Measurements from ENCODE around the gene TBCEL. TPM values are rescaled to one million over a fixed set of nuclear protein-coding genes. Genes with fewer than 3 reads are reported as not detected.

TBCEL gene
- total RNA-seq, 1 experiment from 2014 or later: 23.2 TPM

GRCh38 chr11:121105481-121106195 lies 81.7 kb downstream of the TBCEL start:
- no peaks in the 10 kb centered on the region for H3K36me3 ChIP-seq (ENCODE audit: control insufficient read depth, insufficient read depth, low read length)
- intact Hi-C loops (cut with micrococcal nuclease; ENCODE audit: unreplicated experiment): no loop called here
- TF ChIP-seq REST (IDR thresholded peaks at IDR 0.05; ENCODE audit: insufficient read depth in 1 of 2, low read depth in 2 of 2, low read length in 1 of 2) (no peak), SIN3A (IDR thresholded peaks at IDR 0.05; ENCODE audit: borderline replicate concordance, insufficient read depth, low read depth, low read length) (no peak), CTCF (IDR thresholded peaks at IDR 0.05) (peak; percentile 17; the same call in 1 of the 2 replicates), POLR2AphosphoS5 (IDR thresholded peaks at IDR 0.05; ENCODE audit: low read depth, low read length) (no peak), TCF7L2 (IDR thresholded peaks at IDR 0.05; ENCODE audit: low read depth, low read length) (no peak)
- no peaks in the 10 kb centered on the region for H3K9me3 ChIP-seq (ENCODE audit: control insufficient read depth, insufficient read depth, low read depth, low read length)
- ATAC-seq (no peak), DNase-seq (ENCODE audit: low read depth, low spot score) (no peak)
- BruUV-seq (replicated peaks): no TSS peak
- peaks cover 26% of the 10 kb centered on the region for H3K27me3 ChIP-seq (ENCODE audit: control insufficient read depth, insufficient read depth, low read length)
- in situ Hi-C loops (cut with HindIII; ENCODE audit: low pct_unique_long_range_greater_than_20kb, low sequenced_read_pairs): no loop called here
- H3K4me3 ChIP-seq (ENCODE audit: low read depth in 2 of 2, low read length in 2 of 2): no peak overlapping the region
- CTCF ChIA-PET: interaction anchor here (1.0 kb wide), 1 partner anchor 89 kb away, joined by 4 read pairs; no protein-coding TSS in a partner anchor
- H3K4me1 ChIP-seq (ENCODE audit: control insufficient read depth, insufficient read depth, low read length): no peaks in the 10 kb centered on the region
- POLR2A ChIA-PET: interaction anchor here (0.6 kb wide), 1 partner anchor 301 kb away, joined by 3 read pairs; no protein-coding TSS in a partner anchor
- H3K27ac ChIP-seq (ENCODE audit: low read length): no peak overlapping the region

GRCh38 chr11:121106812-121107211 lies 82.9 kb downstream of the TBCEL start:
- no peaks in the 10 kb centered on the region for H3K36me3 ChIP-seq (ENCODE audit: control insufficient read depth, insufficient read depth, low read length)
- no peaks in the 10 kb centered on the region for H3K4me1 ChIP-seq (ENCODE audit: control insufficient read depth, insufficient read depth, low read length)
- ATAC-seq (no peak), DNase-seq (ENCODE audit: low read depth, low spot score) (no peak)
- no peak overlapping the region for H3K27ac ChIP-seq (ENCODE audit: low read length)
- no peak overlapping the region for H3K4me3 ChIP-seq (ENCODE audit: low read depth in 2 of 2, low read length in 2 of 2)
- POLR2A ChIA-PET: no interaction called here
- no peaks in the 10 kb centered on the region for H3K9me3 ChIP-seq (ENCODE audit: control insufficient read depth, insufficient read depth, low read depth, low read length)
- intact Hi-C loops (cut with micrococcal nuclease; ENCODE audit: unreplicated experiment): no loop called here
- in situ Hi-C loops (cut with HindIII; ENCODE audit: low pct_unique_long_range_greater_than_20kb, low sequenced_read_pairs): no loop called here
- CTCF ChIA-PET: no interaction called here
- TF ChIP-seq REST (IDR thresholded peaks at IDR 0.05; ENCODE audit: insufficient read depth in 1 of 2, low read depth in 2 of 2, low read length in 1 of 2) (no peak), TCF7L2 (IDR thresholded peaks at IDR 0.05; ENCODE audit: low read depth, low read length) (no peak), SIN3A (IDR thresholded peaks at IDR 0.05; ENCODE audit: borderline replicate concordance, insufficient read depth, low read depth, low read length) (no peak), CTCF (IDR thresholded peaks at IDR 0.05) (no peak), POLR2AphosphoS5 (IDR thresholded peaks at IDR 0.05; ENCODE audit: low read depth, low read length) (no peak)
- peaks cover 20% of the 10 kb centered on the region for H3K27me3 ChIP-seq (ENCODE audit: control insufficient read depth, insufficient read depth, low read length)
- BruUV-seq (replicated peaks): no TSS peak

All from Panc1 (cell line).